Upper lobe of left lung (tissue), 4 donors: ENCODE data around the gene CAMK2B.

ENCODE experiments used
- CTCF ChIP-seq, 6 experiments: fragments of 450-650 bp in 4 of 6; fragments of 200-600 bp in 2 of 6; sonication (generic) in 2 of 6; IDR thresholded peaks; one replicate each; pipeline ENCODE4 v1.5.1; 2016 to 2019; ENCODE audit warnings: antibody characterized with exemption in 6 of 6
- EP300 ChIP-seq, 4 donors: sonication (generic); formaldehyde crosslinking; IDR thresholded peaks; one replicate each; pipeline ENCODE4 v1.5.1; 2017; ENCODE audit warnings: antibody characterized with exemption in 4 of 4, control low read depth in 2 of 4
- POLR2A ChIP-seq, 4 donors: fragments of 450-650 bp; IDR thresholded peaks; one replicate each; pipeline ENCODE4 v1.5.1; 2016 to 2017; ENCODE audit warnings: antibody characterized with exemption in 4 of 4, mild to moderate bottlenecking in 2 of 4
- POLR2AphosphoS5 ChIP-seq, 2 donors: sonication (generic); formaldehyde crosslinking; IDR thresholded peaks; one replicate each; pipeline ENCODE4 v1.5.1; 2017; ENCODE audit warnings: antibody characterized with exemption in 2 of 2

GRCh38 chr7:44283381-44284211, 41.8 kb downstream of the CAMK2B start:
- no peak for TF ChIP-seq POLR2A (IDR thresholded peaks at IDR 0.05)
- TF ChIP-seq CTCF (IDR thresholded peaks at IDR 0.05): no peak
- TF ChIP-seq POLR2AphosphoS5 (IDR thresholded peaks at IDR 0.05): no peak
- no peak for TF ChIP-seq EP300 (IDR thresholded peaks at IDR 0.05)
